IMR-90 (cell line): ENCODE measurements around the gene TMED3. TPM values are rescaled to one million over a fixed set of nuclear protein-coding genes. Genes with fewer than 3 reads are reported as not detected.

Experiments
- ATAC-seq: fragments of 200-7000 bp; cut with Tn5 transposase; 2 replicates; pipeline ENCODE4 v1.9.1; 2020; ENCODE audit warnings: low read depth, mild to moderate bottlenecking, moderate library complexity
- BruUV-seq: library from RNA; stranded (reverse); fragments of 400-500 nt; replicated peaks from 2 replicates; lab custom pipeline; 2021; lab: Mats Ljungman, UMichigan
- CTCF ChIA-PET: fragments of 300-600 bp; formaldehyde crosslinking; extraction: SDS; loops from one replicate; lab custom pipeline; 2021; ENCODE audit warnings: antibody characterized with exemption; lab: Yijun Ruan, JAX
- POLR2A ChIA-PET: fragments of 300-600 bp; sonication (Branson Sonifier 250); formaldehyde crosslinking; loops from one replicate; lab custom pipeline; 2022; ENCODE audit warnings: antibody characterized with exemption; ENCODE audit not compliant: unreplicated experiment; lab: Charles Lee
- DNase-seq: peaks from one replicate; pipeline ENCODE4 v3.0.0; 2013
- H2AFZ ChIP-seq: replicated peaks from 2 replicates; pipeline ENCODE3; 2013; ENCODE audit warnings: low read length, mild to moderate bottlenecking; ENCODE audit not compliant: poor library complexity
- H2AK5ac ChIP-seq: 2 replicates; pipeline ENCODE4 v1.6.1; 2013; ENCODE audit warnings: low read depth, low read length, inconsistent platforms
- H2AK9ac ChIP-seq: replicated peaks from 2 replicates; pipeline ENCODE3; 2013; ENCODE audit warnings: mild to moderate bottlenecking, low read depth, low read length, moderate library complexity; ENCODE audit not compliant: poor library complexity
- H2BK120ac ChIP-seq: 2 replicates; pipeline ENCODE4 v1.6.1; 2013; ENCODE audit warnings: low read depth, low read length, inconsistent platforms
- H2BK15ac ChIP-seq: 3 replicates; pipeline ENCODE4 v1.6.1; 2013; ENCODE audit warnings: low read depth, low read length, inconsistent platforms
- H2BK20ac ChIP-seq: 2 replicates; pipeline ENCODE4 v1.6.1; 2013; ENCODE audit warnings: low read depth, mild to moderate bottlenecking, inconsistent platforms, low read length, moderate library complexity
- H2BK5ac ChIP-seq: 2 replicates; pipeline ENCODE4 v1.6.1; 2013; ENCODE audit warnings: mild to moderate bottlenecking, low read depth, low read length, inconsistent platforms; ENCODE audit not compliant: poor library complexity, severe bottlenecking
- H3K14ac ChIP-seq: replicated peaks from 2 replicates; pipeline ENCODE4 v1.6.1; 2013; ENCODE audit warnings: low read depth, low read length, inconsistent platforms
- H3K18ac ChIP-seq: 2 replicates; pipeline ENCODE4 v1.6.1; 2013; ENCODE audit warnings: low read depth, low read length, control low read depth
- H3K23ac ChIP-seq: 2 replicates; pipeline ENCODE4 v1.6.1; 2013; ENCODE audit warnings: low read depth, low read length, inconsistent platforms
- H3K27ac ChIP-seq: 2 replicates; pipeline ENCODE4 v1.5.1; 2013; ENCODE audit warnings: mild to moderate bottlenecking, control low read depth, low read length; ENCODE audit not compliant: insufficient read depth
- H3K27me3 ChIP-seq: 2 replicates; pipeline ENCODE4 v1.6.1; 2013; ENCODE audit warnings: low read length; ENCODE audit not compliant: control insufficient read depth, insufficient read depth
- H3K36me3 ChIP-seq: 2 replicates; pipeline ENCODE4 v1.6.1; 2013; ENCODE audit warnings: low read length, mixed read lengths; ENCODE audit not compliant: control insufficient read depth, insufficient read depth
- H3K4ac ChIP-seq: 2 replicates; pipeline ENCODE4 v1.6.1; 2013; ENCODE audit warnings: low read depth, low read length, inconsistent platforms
- H3K4me1 ChIP-seq: 2 replicates; pipeline ENCODE4 v1.6.1; 2013; ENCODE audit warnings: low read length, mixed read lengths; ENCODE audit not compliant: control insufficient read depth, insufficient read depth
- H3K4me2 ChIP-seq: 2 replicates; pipeline ENCODE4 v1.6.1; 2013; ENCODE audit warnings: low read depth, mild to moderate bottlenecking, control low read depth, low read length, moderate library complexity
- H3K4me3 ChIP-seq: 2 replicates; pipeline ENCODE4 v1.5.1; 2013; ENCODE audit warnings: low read depth, mild to moderate bottlenecking, control low read depth, low read length, moderate library complexity; ENCODE audit not compliant: insufficient read depth
- H3K56ac ChIP-seq: 2 replicates; pipeline ENCODE4 v1.6.1; 2013; ENCODE audit warnings: low read length, inconsistent platforms; ENCODE audit not compliant: insufficient read depth; ENCODE audit errors: extremely low read depth
- H3K79me1 ChIP-seq, 2 experiments: 2 replicates each; pipeline ENCODE4 v1.6.1; 2013; ENCODE audit warnings: low read length in 2 of 2, inconsistent platforms in 1 of 2, low read depth in 1 of 2
- H3K9ac ChIP-seq: 2 replicates; pipeline ENCODE4 v1.6.1; 2013; ENCODE audit warnings: low read depth, low read length, control low read depth
- H3K9me1 ChIP-seq: 2 replicates; pipeline ENCODE4 v1.6.1; 2013; ENCODE audit warnings: low read length, inconsistent platforms; ENCODE audit not compliant: insufficient read depth
- H3K9me3 ChIP-seq: 2 replicates; pipeline ENCODE4 v1.6.1; 2013; ENCODE audit warnings: low read length; ENCODE audit not compliant: control insufficient read depth, insufficient read depth
- H4K20me1 ChIP-seq: 2 replicates; pipeline ENCODE4 v1.6.1; 2013; ENCODE audit warnings: low read length, inconsistent platforms; ENCODE audit not compliant: insufficient read depth
- H4K5ac ChIP-seq: 2 replicates; pipeline ENCODE4 v1.6.1; 2013; ENCODE audit warnings: mild to moderate bottlenecking, low read depth, low read length, control low read depth
- H4K8ac ChIP-seq, 2 experiments: 2 replicates each; pipeline ENCODE4 v1.6.1; 2013; ENCODE audit warnings: low read depth in 2 of 2, low read length in 2 of 2, control low read depth in 1 of 2, inconsistent platforms in 1 of 2
- H4K91ac ChIP-seq: 2 replicates; pipeline ENCODE4 v1.6.1; 2013; ENCODE audit warnings: low read depth, low read length, inconsistent platforms; ENCODE audit not compliant: insufficient read depth
- CEBPB ChIP-seq: IDR thresholded peaks from 2 replicates; pipeline ENCODE4 v1.6.1; 2012; ENCODE audit warnings: low read depth, low read length, improper control_type of control experiment
- CHD1 ChIP-seq: IDR thresholded peaks from 2 replicates; pipeline ENCODE4 v1.6.1; 2012; ENCODE audit warnings: low read depth, low read length, improper control_type of control experiment
- MAZ ChIP-seq: IDR thresholded peaks from 2 replicates; pipeline ENCODE4 v1.6.1; 2012; ENCODE audit warnings: low read depth, mild to moderate bottlenecking, low read length, improper control_type of control experiment, moderate library complexity, borderline replicate concordance
- RAD21 ChIP-seq: IDR thresholded peaks from 2 replicates; pipeline ENCODE4 v1.6.1; 2012; ENCODE audit warnings: low read length, improper control_type of control experiment
- RCOR1 ChIP-seq: IDR thresholded peaks from 2 replicates; pipeline ENCODE4 v1.6.1; 2012; ENCODE audit warnings: mild to moderate bottlenecking, low read length, improper control_type of control experiment; ENCODE audit not compliant: insufficient replicate concordance
- RFX5 ChIP-seq: IDR thresholded peaks from 2 replicates; pipeline ENCODE4 v1.8.0; 2012; ENCODE audit warnings: low read depth, mild to moderate bottlenecking, low read length, moderate library complexity
- WGBS, 2 experiments: methylation state at CpG; one replicate each; pipeline versions ENCODE4 v1.1.5 to v1.1.7; 2013; ENCODE audit warnings: missing lambda C conversion rate in 2 of 2; ENCODE audit not compliant: insufficient read length in 1 of 2; ENCODE audit errors: extremely low coverage in 2 of 2; 5-methylcytosine and 5-hydroxymethylcytosine counted together
- dilution Hi-C: fragments of 300-500 bp; cut with HindIII; formaldehyde crosslinking; loops from one replicate; pipeline ENCODE4 v1.14.3; 2018; ENCODE audit warnings: low sequenced_read_pairs; ENCODE audit not compliant: unreplicated experiment
- in situ Hi-C: fragments of 300-500 bp; cut with MboI; formaldehyde crosslinking; loops from 3 replicates; pipeline ENCODE4 v1.14.3; 2019; ENCODE audit warnings: low sequenced_read_pairs, inconsistent platforms, mixed read lengths
- intact Hi-C: fragments of 100-400 bp; cut with micrococcal nuclease; formaldehyde crosslinking; loops from 2 replicates; pipeline ENCODE4 v1.10.0; 2022
- polyA plus RNA-seq, 3 experiments: library from polyadenylated mRNA; depleted of rRNA; stranded (reverse); fragments of >200 nt; gene quantifications; 2 replicates each; pipeline ENCODE4 v1.2.3, GENCODE V29; 2012; ENCODE audit warnings: low replicate concordance in 1 of 3
- total RNA-seq: library from RNA; depleted of rRNA; stranded (reverse); fragments of >200 nt; gene quantifications from 2 replicates; pipeline ENCODE4 v1.2.3, GENCODE V29; 2012
- TF ChIP-seq, protein P1 (sequence below): conservative IDR thresholded peaks from 2 replicates; pipeline ENCODE4 v1.5.1; 2012; ENCODE audit warnings: mild to moderate bottlenecking, low read depth, low read length, improper control_type of control experiment
- TF ChIP-seq, protein P2 (sequence below): fragments of 150-350 bp; IDR thresholded peaks from 2 replicates; pipeline ENCODE4 v1.6.1; 2017; ENCODE audit warnings: mild to moderate bottlenecking, antibody characterized with exemption, low read length, low read depth

TMED3 gene
- total and polyA plus RNA-seq, 2 of the 4 experiments (the other 2 are of a cell fraction), result 170 to 237 TPM

DNA sequence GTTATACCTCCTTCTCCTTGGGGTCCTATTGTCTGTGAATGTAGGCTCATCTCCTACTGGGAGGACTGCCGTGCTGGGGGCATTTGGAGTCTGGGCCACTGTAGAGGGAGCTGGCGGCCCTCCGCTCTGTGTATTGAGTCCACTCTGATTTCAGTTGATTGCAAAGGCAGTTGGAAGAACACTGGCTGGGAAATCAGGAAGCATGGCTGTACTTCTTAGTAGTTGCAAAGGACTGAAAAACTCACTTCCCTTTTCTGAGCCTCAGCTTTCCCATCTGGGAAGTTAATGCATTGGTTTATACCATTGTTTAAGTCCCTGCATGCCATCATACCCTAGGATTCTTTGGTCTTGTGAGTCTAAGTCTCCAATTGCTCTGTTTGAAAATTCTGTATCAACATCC lies 46.7 kb downstream of the TMED3 start:
- Histone ChIP-seq H4K5ac (no peak overlapping the region), H2AK5ac (no peak overlapping the region), H3K14ac (no peak overlapping the region), H3K56ac (no peak overlapping the region), H3K36me3 (no peaks in the 10 kb centered on the region), H4K91ac (no peak overlapping the region), H3K23ac (no peak overlapping the region), H3K4me2 (no peak overlapping the region), H2BK120ac (no peak overlapping the region), H3K9me1 (no peaks in the 10 kb centered on the region), H2AFZ (no peak overlapping the region), H2AK9ac (no peak overlapping the region), H2BK5ac (no peak overlapping the region), H3K4me3 (no peak overlapping the region), H3K79me1 (no peaks in the 10 kb centered on the region; a peak in 1 of 4 replicates), H3K27me3 (no peaks in the 10 kb centered on the region), H3K9ac (no peak overlapping the region), H3K4me1 (no peaks in the 10 kb centered on the region), H3K18ac (no peak overlapping the region), H2BK15ac (no peak overlapping the region), H4K8ac (no peak overlapping the region), H3K27ac (no peak overlapping the region), H3K4ac (no peak overlapping the region), H4K20me1 (no peaks in the 10 kb centered on the region; the same call in 1 of the 2 replicates), H3K9me3 (no peaks in the 10 kb centered on the region), H2BK20ac (no peak overlapping the region)
- ATAC-seq (no peak), DNase-seq (no peak)
- BruUV-seq, result no TSS peak
- intact Hi-C loops (no loop called here), in situ Hi-C loops (no loop called here), dilution Hi-C loops (no loop called here)
- TF ChIP-seq RAD21 (no peak), CEBPB (no peak), RCOR1 (no peak), RFX5 (no peak), MAZ (no peak), CHD1 (no peak)
- TF ChIP-seq, protein P1, sequence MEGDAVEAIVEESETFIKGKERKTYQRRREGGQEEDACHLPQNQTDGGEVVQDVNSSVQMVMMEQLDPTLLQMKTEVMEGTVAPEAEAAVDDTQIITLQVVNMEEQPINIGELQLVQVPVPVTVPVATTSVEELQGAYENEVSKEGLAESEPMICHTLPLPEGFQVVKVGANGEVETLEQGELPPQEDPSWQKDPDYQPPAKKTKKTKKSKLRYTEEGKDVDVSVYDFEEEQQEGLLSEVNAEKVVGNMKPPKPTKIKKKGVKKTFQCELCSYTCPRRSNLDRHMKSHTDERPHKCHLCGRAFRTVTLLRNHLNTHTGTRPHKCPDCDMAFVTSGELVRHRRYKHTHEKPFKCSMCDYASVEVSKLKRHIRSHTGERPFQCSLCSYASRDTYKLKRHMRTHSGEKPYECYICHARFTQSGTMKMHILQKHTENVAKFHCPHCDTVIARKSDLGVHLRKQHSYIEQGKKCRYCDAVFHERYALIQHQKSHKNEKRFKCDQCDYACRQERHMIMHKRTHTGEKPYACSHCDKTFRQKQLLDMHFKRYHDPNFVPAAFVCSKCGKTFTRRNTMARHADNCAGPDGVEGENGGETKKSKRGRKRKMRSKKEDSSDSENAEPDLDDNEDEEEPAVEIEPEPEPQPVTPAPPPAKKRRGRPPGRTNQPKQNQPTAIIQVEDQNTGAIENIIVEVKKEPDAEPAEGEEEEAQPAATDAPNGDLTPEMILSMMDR, result no peak
- TF ChIP-seq, protein P2, sequence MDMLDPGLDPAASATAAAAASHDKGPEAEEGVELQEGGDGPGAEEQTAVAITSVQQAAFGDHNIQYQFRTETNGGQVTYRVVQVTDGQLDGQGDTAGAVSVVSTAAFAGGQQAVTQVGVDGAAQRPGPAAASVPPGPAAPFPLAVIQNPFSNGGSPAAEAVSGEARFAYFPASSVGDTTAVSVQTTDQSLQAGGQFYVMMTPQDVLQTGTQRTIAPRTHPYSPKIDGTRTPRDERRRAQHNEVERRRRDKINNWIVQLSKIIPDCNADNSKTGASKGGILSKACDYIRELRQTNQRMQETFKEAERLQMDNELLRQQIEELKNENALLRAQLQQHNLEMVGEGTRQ, result no peak
- WGBS, 2 experiments, result no CpG with 5 or more reads among the region's 3 CpGs
- ChIA-PET POLR2A (no interaction called here), CTCF (no interaction called here)
